ENCODE results near the gene NEU4. TPM values are rescaled to one million over a fixed set of nuclear protein-coding genes. Genes with fewer than 3 reads are reported as not detected.
"Not testable (repeated sequence)": the region's sequence is repeated elsewhere in the genome, so short reads cannot be mapped to it uniquely, and the experiment has no call there.

Gene NEU4
- total RNA-seq, 1 donor from 2014 or later: not detected

- H3K4me3 ChIP-seq (ENCODE audit: low read depth, low read length): no peak within 1 kb of the TSS
- TF ChIP-seq CTCF (conservative IDR thresholded peaks at IDR 0.05; ENCODE audit: low read depth, low read length): no peak
- no peak for DNase-seq (ENCODE audit: low read depth)
Measured at GRCh38 chr2:241776336-241777169, 32.4 kb upstream of the NEU4 start, which contains the start of gene GAL3ST2. GAL3ST2 (plus strand) TSS chr2:241776822; CDS start chr2:241776956, 134 bp downstream.

GRCh38 chr2:241777170-241777685 is 31.8 kb upstream of the NEU4 start:
- no peak for TF ChIP-seq CTCF (conservative IDR thresholded peaks at IDR 0.05; ENCODE audit: low read depth, low read length)
- H3K4me3 ChIP-seq (ENCODE audit: low read depth, low read length): no peak overlapping the region
- DNase-seq (ENCODE audit: low read depth): no peak

- no peak for TF ChIP-seq CTCF (conservative IDR thresholded peaks at IDR 0.05; ENCODE audit: low read depth, low read length)
- no peak overlapping the region for H3K4me3 ChIP-seq (ENCODE audit: low read depth, low read length)
- no peak for DNase-seq (ENCODE audit: low read depth)
Measured at GRCh38 chr2:241777686-241778627, 31.0 kb upstream of the NEU4 start.

- no peak for DNase-seq (ENCODE audit: low read depth)
- no peak overlapping the region for H3K4me3 ChIP-seq (ENCODE audit: low read depth, low read length)
- no peak for TF ChIP-seq CTCF (conservative IDR thresholded peaks at IDR 0.05; ENCODE audit: low read depth, low read length)
Measured at GRCh38 chr2:241780939-241781569, 27.9 kb upstream of the NEU4 start.

GRCh38 chr2:241782053-241782452 is 26.9 kb upstream of the NEU4 start:
- not testable (repeated sequence) for DNase-seq (ENCODE audit: low read depth); H3K4me3 ChIP-seq (ENCODE audit: low read depth, low read length)

- TF ChIP-seq CTCF (conservative IDR thresholded peaks at IDR 0.05; ENCODE audit: low read depth, low read length): no peak
- DNase-seq (ENCODE audit: low read depth): no peak
- H3K4me3 ChIP-seq (ENCODE audit: low read depth, low read length): no peak overlapping the region
Measured at GRCh38 chr2:241788135-241788534, 20.9 kb upstream of the NEU4 start.
